Endometrium (tissue), 2 donors: ENCODE results near the gene BEND7.
"Not testable (repeated sequence)": the region's sequence is repeated elsewhere in the genome, so short reads cannot be mapped to it uniquely, and the experiment has no call there.

Experiments used
- FAIRE-seq: peaks from 2 replicates; lab custom pipeline; 2012; peaks lifted over from hg19 to GRCh38; lab: Jason Lieb, UNC
- donor health status: control.
- donor health status: control.

BEND7 gene

GRCh38 chr10:13528875-13529713 is at the start of gene BEND7:
BEND7 (minus strand) TSS chr10:13529014; CDS start chr10:13528533, 481 bp downstream.
- no peak for FAIRE-seq

GRCh38 chr10:13573960-13574359 is 45.1 kb upstream of the BEND7 start:
- no peak for FAIRE-seq

GRCh38 chr10:13571541-13571940 is 42.7 kb upstream of the BEND7 start:
- no peak for FAIRE-seq

GRCh38 chr10:13567030-13567429 is 38.2 kb upstream of the BEND7 start:
- FAIRE-seq, result no peak

GRCh38 chr10:13564576-13564975 is 35.8 kb upstream of the BEND7 start:
- FAIRE-seq, result no peak

- FAIRE-seq, result no peak
These were observed 34.9 kb upstream of the BEND7 start for GRCh38 chr10:13563481-13564445.

GRCh38 chr10:13560597-13560996 is 31.8 kb upstream of the BEND7 start:
- no peak for FAIRE-seq

- FAIRE-seq, result no peak
These were observed 30.4 kb upstream of the BEND7 start for GRCh38 chr10:13559124-13559700.

- no peak for FAIRE-seq
These were observed 27.2 kb upstream of the BEND7 start for GRCh38 chr10:13555884-13556510.

- FAIRE-seq, result no peak
These were observed 22.0 kb upstream of the BEND7 start for GRCh38 chr10:13550802-13551201.

GRCh38 chr10:13542533-13542932 is 13.7 kb upstream of the BEND7 start:
- no peak for FAIRE-seq

- FAIRE-seq, result not testable (repeated sequence)
These were observed 9.2 kb upstream of the BEND7 start for GRCh38 chr10:13537985-13538384.

- FAIRE-seq, result no peak
These were observed 8.0 kb upstream of the BEND7 start for GRCh38 chr10:13536674-13537366.

- FAIRE-seq, result no peak
These were observed 6.5 kb upstream of the BEND7 start for GRCh38 chr10:13535346-13535745.

GRCh38 chr10:13529714-13529973 is 830 bp upstream of the BEND7 start:
- no peak for FAIRE-seq

- FAIRE-seq, result no peak
These were observed 515 bp downstream of the BEND7 start for GRCh38 chr10:13528123-13528874.

- FAIRE-seq, result no peak
These were observed 1.0 kb downstream of the BEND7 start for GRCh38 chr10:13527864-13528122.

GRCh38 chr10:13526948-13527863 is 1.6 kb downstream of the BEND7 start:
- FAIRE-seq, result no peak

- no peak for FAIRE-seq
These were observed 3.2 kb downstream of the BEND7 start for GRCh38 chr10:13525663-13526062.

- FAIRE-seq, result no peak
These were observed 7.8 kb downstream of the BEND7 start for GRCh38 chr10:13521026-13521425.
